ENCODE data around the gene NUP160. TPM values are rescaled to one million over a fixed set of nuclear protein-coding genes. Genes with fewer than 3 reads are reported as not detected.

NUP160 gene
- total and polyA plus RNA-seq, 10 of the 15 experiments (the other 5 are each of a cell fraction or from before 2014, with no cell fraction given), result 24.0 to 87.6 (median 54.6) TPM

DNA sequence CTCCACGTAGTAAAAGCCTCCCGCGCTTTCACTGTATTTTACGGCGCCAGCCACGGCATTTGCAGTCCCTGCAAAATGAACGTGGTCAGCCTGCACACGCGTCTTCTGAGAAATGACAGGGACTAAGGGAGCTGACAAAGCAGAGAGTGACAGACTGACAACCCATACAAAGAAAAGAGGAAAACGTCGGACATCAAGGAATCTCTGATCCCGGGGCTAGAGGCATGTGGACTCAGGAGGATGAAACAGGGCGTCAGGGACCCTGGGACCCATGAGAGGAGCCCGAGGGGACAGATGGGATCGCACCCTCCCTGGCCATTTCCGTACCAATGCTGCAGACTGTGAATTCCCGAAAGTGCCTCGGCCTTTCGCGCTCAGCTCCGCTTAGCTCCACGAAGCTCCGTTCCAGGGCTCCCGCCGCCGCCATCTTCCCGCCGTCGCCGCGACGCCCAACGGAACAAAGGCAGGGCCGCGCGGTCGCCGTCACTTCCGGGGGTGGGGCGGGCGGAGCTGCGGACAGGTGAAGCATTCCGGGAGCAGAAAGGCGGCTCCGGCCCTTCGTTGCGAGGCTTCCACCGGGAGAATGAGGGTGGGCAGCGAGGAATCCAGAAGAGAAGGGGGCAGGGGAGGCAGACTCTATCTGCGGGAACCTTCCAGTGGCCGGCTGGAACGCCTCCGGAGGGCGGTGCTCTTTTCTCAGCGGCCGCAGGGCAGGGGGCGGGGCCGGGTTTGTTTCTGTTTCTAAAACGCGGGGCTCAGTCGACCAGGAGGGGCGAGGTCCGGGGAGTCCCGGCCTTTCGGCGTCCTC, at the start of gene NUP160 (continued):
- no peak for TF ChIP-seq FOS (IDR thresholded peaks at IDR 0.05; ENCODE audit: borderline replicate concordance, extremely low read depth, insufficient read length)
- peak; percentile 75; the same call in 1 of the 2 replicates for TF ChIP-seq RB1 (IDR thresholded peaks at IDR 0.05; ENCODE audit: borderline replicate concordance)
- TF ChIP-seq HDGF (IDR thresholded peaks at IDR 0.05), result no peak
- TF ChIP-seq, protein P1, sequence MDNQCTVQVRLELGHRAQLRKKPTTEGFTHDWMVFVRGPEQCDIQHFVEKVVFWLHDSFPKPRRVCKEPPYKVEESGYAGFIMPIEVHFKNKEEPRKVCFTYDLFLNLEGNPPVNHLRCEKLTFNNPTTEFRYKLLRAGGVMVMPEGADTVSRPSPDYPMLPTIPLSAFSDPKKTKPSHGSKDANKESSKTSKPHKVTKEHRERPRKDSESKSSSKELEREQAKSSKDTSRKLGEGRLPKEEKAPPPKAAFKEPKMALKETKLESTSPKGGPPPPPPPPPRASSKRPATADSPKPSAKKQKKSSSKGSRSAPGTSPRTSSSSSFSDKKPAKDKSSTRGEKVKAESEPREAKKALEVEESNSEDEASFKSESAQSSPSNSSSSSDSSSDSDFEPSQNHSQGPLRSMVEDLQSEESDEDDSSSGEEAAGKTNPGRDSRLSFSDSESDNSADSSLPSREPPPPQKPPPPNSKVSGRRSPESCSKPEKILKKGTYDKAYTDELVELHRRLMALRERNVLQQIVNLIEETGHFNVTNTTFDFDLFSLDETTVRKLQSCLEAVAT (IDR thresholded peaks at IDR 0.05), result 0 out of 2 replicates have a peak, but pooled peaks have one; percentile 54
- TF ChIP-seq IKZF1 (conservative IDR thresholded peaks at IDR 0.05), result peak; percentile 68
- TF ChIP-seq, protein P2, sequence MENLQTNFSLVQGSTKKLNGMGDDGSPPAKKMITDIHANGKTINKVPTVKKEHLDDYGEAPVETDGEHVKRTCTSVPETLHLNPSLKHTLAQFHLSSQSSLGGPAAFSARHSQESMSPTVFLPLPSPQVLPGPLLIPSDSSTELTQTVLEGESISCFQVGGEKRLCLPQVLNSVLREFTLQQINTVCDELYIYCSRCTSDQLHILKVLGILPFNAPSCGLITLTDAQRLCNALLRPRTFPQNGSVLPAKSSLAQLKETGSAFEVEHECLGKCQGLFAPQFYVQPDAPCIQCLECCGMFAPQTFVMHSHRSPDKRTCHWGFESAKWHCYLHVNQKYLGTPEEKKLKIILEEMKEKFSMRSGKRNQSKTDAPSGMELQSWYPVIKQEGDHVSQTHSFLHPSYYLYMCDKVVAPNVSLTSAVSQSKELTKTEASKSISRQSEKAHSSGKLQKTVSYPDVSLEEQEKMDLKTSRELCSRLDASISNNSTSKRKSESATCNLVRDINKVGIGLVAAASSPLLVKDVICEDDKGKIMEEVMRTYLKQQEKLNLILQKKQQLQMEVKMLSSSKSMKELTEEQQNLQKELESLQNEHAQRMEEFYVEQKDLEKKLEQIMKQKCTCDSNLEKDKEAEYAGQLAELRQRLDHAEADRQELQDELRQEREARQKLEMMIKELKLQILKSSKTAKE (IDR thresholded peaks at IDR 0.05; ENCODE audit: low read depth, poor library complexity, severe bottlenecking), result no peak
- TF ChIP-seq SMARCA5 (IDR thresholded peaks at IDR 0.05), result no peak
- TF ChIP-seq, protein P3, sequence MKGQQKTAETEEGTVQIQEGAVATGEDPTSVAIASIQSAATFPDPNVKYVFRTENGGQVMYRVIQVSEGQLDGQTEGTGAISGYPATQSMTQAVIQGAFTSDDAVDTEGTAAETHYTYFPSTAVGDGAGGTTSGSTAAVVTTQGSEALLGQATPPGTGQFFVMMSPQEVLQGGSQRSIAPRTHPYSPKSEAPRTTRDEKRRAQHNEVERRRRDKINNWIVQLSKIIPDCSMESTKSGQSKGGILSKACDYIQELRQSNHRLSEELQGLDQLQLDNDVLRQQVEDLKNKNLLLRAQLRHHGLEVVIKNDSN (IDR thresholded peaks at IDR 0.05; ENCODE audit: borderline replicate concordance, extremely low read length, insufficient read depth, low read depth, low read length), result no peak
- TF ChIP-seq SP1 (IDR thresholded peaks at IDR 0.05; ENCODE audit: low read depth, low read length), result peak; percentile 39
- no peak for TF ChIP-seq NRF1 (conservative IDR thresholded peaks at IDR 0.05; ENCODE audit: low read depth, low read length)
- TF ChIP-seq SUPT20H (IDR thresholded peaks at IDR 0.05; ENCODE audit: borderline replicate concordance, control insufficient read depth, low read depth, low read length), result no peak
- TF ChIP-seq, protein P4, sequence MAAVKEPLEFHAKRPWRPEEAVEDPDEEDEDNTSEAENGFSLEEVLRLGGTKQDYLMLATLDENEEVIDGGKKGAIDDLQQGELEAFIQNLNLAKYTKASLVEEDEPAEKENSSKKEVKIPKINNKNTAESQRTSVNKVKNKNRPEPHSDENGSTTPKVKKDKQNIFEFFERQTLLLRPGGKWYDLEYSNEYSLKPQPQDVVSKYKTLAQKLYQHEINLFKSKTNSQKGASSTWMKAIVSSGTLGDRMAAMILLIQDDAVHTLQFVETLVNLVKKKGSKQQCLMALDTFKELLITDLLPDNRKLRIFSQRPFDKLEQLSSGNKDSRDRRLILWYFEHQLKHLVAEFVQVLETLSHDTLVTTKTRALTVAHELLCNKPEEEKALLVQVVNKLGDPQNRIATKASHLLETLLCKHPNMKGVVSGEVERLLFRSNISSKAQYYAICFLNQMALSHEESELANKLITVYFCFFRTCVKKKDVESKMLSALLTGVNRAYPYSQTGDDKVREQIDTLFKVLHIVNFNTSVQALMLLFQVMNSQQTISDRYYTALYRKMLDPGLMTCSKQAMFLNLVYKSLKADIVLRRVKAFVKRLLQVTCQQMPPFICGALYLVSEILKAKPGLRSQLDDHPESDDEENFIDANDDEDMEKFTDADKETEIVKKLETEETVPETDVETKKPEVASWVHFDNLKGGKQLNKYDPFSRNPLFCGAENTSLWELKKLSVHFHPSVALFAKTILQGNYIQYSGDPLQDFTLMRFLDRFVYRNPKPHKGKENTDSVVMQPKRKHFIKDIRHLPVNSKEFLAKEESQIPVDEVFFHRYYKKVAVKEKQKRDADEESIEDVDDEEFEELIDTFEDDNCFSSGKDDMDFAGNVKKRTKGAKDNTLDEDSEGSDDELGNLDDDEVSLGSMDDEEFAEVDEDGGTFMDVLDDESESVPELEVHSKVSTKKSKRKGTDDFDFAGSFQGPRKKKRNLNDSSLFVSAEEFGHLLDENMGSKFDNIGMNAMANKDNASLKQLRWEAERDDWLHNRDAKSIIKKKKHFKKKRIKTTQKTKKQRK (IDR thresholded peaks at IDR 0.05; ENCODE audit: low read depth, low read length), result 0 out of 2 replicates have a peak, but pooled peaks have one; percentile 17
- TF ChIP-seq RCOR1 (conservative IDR thresholded peaks at IDR 0.05; ENCODE audit: low read depth, low read length), result no peak
- no peak for TF ChIP-seq KDM1A (IDR thresholded peaks at IDR 0.05; ENCODE audit: borderline replicate concordance)
- TF ChIP-seq MYB (IDR thresholded peaks at IDR 0.05; ENCODE audit: borderline replicate concordance, low read depth, low read length), result peak; percentile 61; the same call in 1 of the 2 replicates
- no peak for TF ChIP-seq PAX8 (IDR thresholded peaks at IDR 0.05)
- 0 out of 4 replicates have a peak, but pooled peaks of 1 of the 2 experiments have one; percentile 29 for TF ChIP-seq EP300 (IDR thresholded peaks at IDR 0.05; ENCODE audit: borderline replicate concordance in 1 of 2, control insufficient read depth in 1 of 2, low read depth in 2 of 2, low read length in 2 of 2)
- peak; percentile 18; the same call in 1 of the 2 replicates for TF ChIP-seq EED (IDR thresholded peaks at IDR 0.05; ENCODE audit: low read depth)
- TF ChIP-seq, protein P5, sequence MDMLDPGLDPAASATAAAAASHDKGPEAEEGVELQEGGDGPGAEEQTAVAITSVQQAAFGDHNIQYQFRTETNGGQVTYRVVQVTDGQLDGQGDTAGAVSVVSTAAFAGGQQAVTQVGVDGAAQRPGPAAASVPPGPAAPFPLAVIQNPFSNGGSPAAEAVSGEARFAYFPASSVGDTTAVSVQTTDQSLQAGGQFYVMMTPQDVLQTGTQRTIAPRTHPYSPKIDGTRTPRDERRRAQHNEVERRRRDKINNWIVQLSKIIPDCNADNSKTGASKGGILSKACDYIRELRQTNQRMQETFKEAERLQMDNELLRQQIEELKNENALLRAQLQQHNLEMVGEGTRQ (IDR thresholded peaks at IDR 0.05; ENCODE audit: borderline replicate concordance, low read depth, low read length), result no peak
- no peak for TF ChIP-seq IRF4 (IDR thresholded peaks at IDR 0.05; ENCODE audit: low read depth, low read length)

All from GM12878 (cell line).